K562 (cell line): ENCODE data around the gene IP6K1. TPM values are rescaled to one million over a fixed set of nuclear protein-coding genes. Genes with fewer than 3 reads are reported as not detected.

Source experiments
- ATAC-seq: fragments of 200-7000 bp; cut with Tn5 transposase; 3 replicates; pipeline ENCODE4 v1.9.1; 2020; ENCODE audit warnings: moderate library complexity
- BruUV-seq: library from RNA; stranded (reverse); fragments of 400-500 nt; replicated peaks from 2 replicates; lab custom pipeline; 2021; lab: Mats Ljungman, UMichigan
- CTCF ChIA-PET: fragments of 300-600 bp; formaldehyde crosslinking; extraction: SDS; loops from one replicate; lab custom pipeline; 2021; ENCODE audit warnings: low intra/inter-chr PET ratio; lab: Yijun Ruan, JAX
- POLR2A ChIA-PET: fragments of 300-600, 350-650 bp; sonication (Branson Sonifier 250); formaldehyde crosslinking; extraction: SDS; loops from one replicate; lab custom pipeline; 2021; ENCODE audit warnings: antibody characterized with exemption, inconsistent platforms; lab: Yijun Ruan, JAX
- DNase-seq, 4 experiments: peaks; one replicate each; pipeline versions ENCODE4 v3.0.0 to v3.0.0-alpha.2; 2011 to 2018; ENCODE audit warnings: low spot score in 3 of 4, mixed read lengths in 3 of 4; ENCODE audit errors: extremely low read depth in 1 of 4
- FAIRE-seq: peaks from 2 replicates; lab custom pipeline; 2011; peaks lifted over from hg19 to GRCh38; lab: Jason Lieb, UNC
- H2AFZ ChIP-seq: 2 replicates; pipeline ENCODE4 v1.6.0; 2011; ENCODE audit warnings: low read depth, low read length, control low read depth, inconsistent platforms
- H3K27ac ChIP-seq: fragments of 200-600 bp; 3 replicates; pipeline ENCODE4 v1.8.0; 2011; ENCODE audit warnings: low read depth, mild to moderate bottlenecking, control low read depth, inconsistent platforms, low read length, moderate library complexity, mixed read lengths; ENCODE audit errors: extremely low read depth
- H3K27me3 ChIP-seq, 2 experiments: fragments of 300-600 bp in 1 of 2; 2 replicates in 1 of 2; 3 replicates in 1 of 2; pipeline versions ENCODE4 v1.6.0 to v1.8.0; 2011; ENCODE audit warnings: inconsistent platforms in 2 of 2, low read length in 2 of 2, mild to moderate bottlenecking in 1 of 2, mixed read lengths in 1 of 2, moderate library complexity in 1 of 2; ENCODE audit not compliant: control insufficient read depth in 2 of 2, insufficient read depth in 2 of 2
- H3K36me3 ChIP-seq: fragments of 300-600 bp; 3 replicates; pipeline ENCODE4 v1.8.0; 2011; ENCODE audit warnings: mild to moderate bottlenecking, low read length, inconsistent platforms; ENCODE audit not compliant: control insufficient read depth, insufficient read depth
- H3K4me1 ChIP-seq, 2 experiments: fragments of 200-600 bp in 1 of 2; replicated peaks in 1 of 2; 2 replicates in 1 of 2; 3 replicates in 1 of 2; pipeline versions ENCODE4 v1.5.1 to v1.8.0; 2011; ENCODE audit warnings: inconsistent platforms in 2 of 2, low read length in 2 of 2, mild to moderate bottlenecking in 1 of 2, mixed read lengths in 1 of 2, moderate library complexity in 1 of 2; ENCODE audit not compliant: control insufficient read depth in 2 of 2, insufficient read depth in 2 of 2
- H3K4me2 ChIP-seq: 2 replicates; pipeline ENCODE4 v1.6.1; 2011; ENCODE audit warnings: low read length, control low read depth, inconsistent platforms, mixed read lengths; ENCODE audit not compliant: insufficient read depth
- H3K4me3 ChIP-seq: fragments of 200-600 bp; sonication (generic), shearing (Covaris generic); 2 replicates; pipeline ENCODE4 v1.5.1; 2016; ENCODE audit warnings: control low read depth, inconsistent platforms
- H3K79me2 ChIP-seq: fragments of 200-600 bp; 3 replicates; pipeline ENCODE4 v1.8.0; 2011; ENCODE audit warnings: low read length, inconsistent platforms; ENCODE audit not compliant: control insufficient read depth, insufficient read depth
- H3K9ac ChIP-seq, 2 experiments: 2 replicates each; pipeline versions ENCODE4 v1.6.0 to v1.6.1; 2011; ENCODE audit warnings: low read depth in 2 of 2, low read length in 2 of 2, control low read depth in 1 of 2, inconsistent platforms in 1 of 2, mild to moderate bottlenecking in 1 of 2, mixed read lengths in 1 of 2; ENCODE audit not compliant: insufficient read depth in 1 of 2
- H3K9me1 ChIP-seq: one replicate; pipeline ENCODE4 v1.6.0; 2011; ENCODE audit warnings: inconsistent platforms, mild to moderate bottlenecking, low read length, moderate library complexity; ENCODE audit not compliant: control insufficient read depth, insufficient read depth
- H3K9me3 ChIP-seq: replicated peaks from 2 replicates; pipeline ENCODE4 v1.5.1; 2011; ENCODE audit warnings: low read depth, low read length, inconsistent platforms; ENCODE audit not compliant: control insufficient read depth, insufficient read depth
- H4K20me1 ChIP-seq: replicated peaks from 2 replicates; pipeline ENCODE4 v1.6.1; 2011; ENCODE audit warnings: low read length, inconsistent platforms, mixed read lengths; ENCODE audit not compliant: control insufficient read depth, insufficient read depth
- CBFA2T2 ChIP-seq: fragments of 450-650 bp; conservative IDR thresholded peaks from 2 replicates; pipeline ENCODE4 v1.6.1; 2017; ENCODE audit warnings: mild to moderate bottlenecking
- CBX5 ChIP-seq: IDR thresholded peaks from 2 replicates; pipeline ENCODE4 v1.6.1; 2014; ENCODE audit warnings: low read depth, borderline replicate concordance
- HMGXB4 ChIP-seq: sonication (generic); formaldehyde crosslinking; IDR thresholded peaks from 2 replicates; pipeline ENCODE4 v1.8.1; 2023; ENCODE audit warnings: mild to moderate bottlenecking, missing genetic modification reagents
- HNRNPH1 ChIP-seq: fragments of 200-400 bp; formaldehyde crosslinking; optimal IDR thresholded peaks from 2 replicates; pipeline ENCODE3; 2017; ENCODE audit warnings: low read depth, mild to moderate bottlenecking, low read length, moderate library complexity
- LEF1 ChIP-seq: fragments of 450-650 bp; IDR thresholded peaks from 2 replicates; pipeline ENCODE4 v1.6.1; 2016; ENCODE audit warnings: mild to moderate bottlenecking
- MIER1 ChIP-seq: fragments of 450-650 bp; IDR thresholded peaks from 2 replicates; pipeline ENCODE4 v1.6.1; 2016; ENCODE audit warnings: antibody characterized with exemption, mild to moderate bottlenecking, low read depth
- POLR2G ChIP-seq: fragments of 200-400 bp; formaldehyde crosslinking; IDR thresholded peaks from 2 replicates; pipeline ENCODE4 v1.6.1; 2017; ENCODE audit warnings: low read depth, mild to moderate bottlenecking, antibody characterized with exemption, low read length, moderate library complexity
- SRSF7 ChIP-seq: fragments of 200-400 bp; formaldehyde crosslinking; optimal IDR thresholded peaks from 2 replicates; pipeline ENCODE3; 2017; ENCODE audit warnings: mild to moderate bottlenecking, low read depth, low read length
- XRCC3 ChIP-seq: fragments of 450-650 bp; IDR thresholded peaks from 2 replicates; pipeline ENCODE4 v1.6.1; 2017; ENCODE audit warnings: mild to moderate bottlenecking, moderate library complexity
- ZNF707 ChIP-seq: fragments of 250-450 bp; sonication (Bioruptor Pico); conservative IDR thresholded peaks from 2 replicates; pipeline ENCODE4 v1.8.0; 2022; ENCODE audit warnings: inconsistent platforms, mild to moderate bottlenecking, moderate library complexity
- WGBS: fragments of 100-300 bp; shearing (Covaris generic); methylation state at CpG from one replicate; pipeline ENCODE4 v1.1.6; 2016; ENCODE audit warnings: low coverage, mixed read lengths; ENCODE audit not compliant: insufficient coverage; ENCODE audit errors: missing lambda C conversion rate; 5-methylcytosine and 5-hydroxymethylcytosine counted together
- in situ Hi-C: fragments of 300-500 bp; cut with MboI; formaldehyde crosslinking; loops from 4 replicates; pipeline ENCODE4 v1.15.0; 2018; ENCODE audit warnings: inconsistent platforms, mixed read lengths
- intact Hi-C: fragments of 100-400 bp; cut with micrococcal nuclease; formaldehyde crosslinking; loops from 2 replicates; pipeline ENCODE4 v1.14.2; 2022
- polyA plus RNA-seq, 8 experiments: library from polyadenylated mRNA; depleted of rRNA in 4 of 8; stranded (reverse) in 5 of 8; unstranded in 3 of 8; fragments of >200 nt; fragmentation: Nextera tagmentation in 2 of 8; fragmentation: Illumina TruSeq in 1 of 8; extraction: Ambion mirVana in 2 of 8; extraction: Trizol in 1 of 8; gene quantifications; 2 replicates each; pipeline versions ENCODE4 v1.2.1 to v1.2.3, GENCODE V29; 2011 to 2014; ENCODE audit warnings: inconsistent platforms in 1 of 8, missing spikeins in 1 of 8
- total RNA-seq, 7 experiments: library from RNA; depleted of rRNA in 6 of 7; stranded (reverse); fragments of >200 nt in 6 of 7; fragmentation: Illumina TruSeq in 2 of 7; extraction: Trizol in 2 of 7; gene quantifications; 2 replicates each; pipeline versions ENCODE4 v1.2.1 to v1.2.3, GENCODE V29; 2011 to 2021; ENCODE audit warnings: low replicate concordance in 1 of 7
- TF ChIP-seq, protein P1 (sequence below), 2 experiments: IDR thresholded peaks; 2 replicates each; pipeline ENCODE4 v1.6.1; 2012; ENCODE audit warnings: improper control_type of control experiment in 2 of 2, low read depth in 2 of 2, low read length in 2 of 2, borderline replicate concordance in 1 of 2

The IP6K1 gene
- total and polyA plus RNA-seq, 9 of the 15 experiments (the other 6 are each of a cell fraction or from before 2014, with no cell fraction given): 0.46 to 29.2 (median 13.1) TPM

DNA sequence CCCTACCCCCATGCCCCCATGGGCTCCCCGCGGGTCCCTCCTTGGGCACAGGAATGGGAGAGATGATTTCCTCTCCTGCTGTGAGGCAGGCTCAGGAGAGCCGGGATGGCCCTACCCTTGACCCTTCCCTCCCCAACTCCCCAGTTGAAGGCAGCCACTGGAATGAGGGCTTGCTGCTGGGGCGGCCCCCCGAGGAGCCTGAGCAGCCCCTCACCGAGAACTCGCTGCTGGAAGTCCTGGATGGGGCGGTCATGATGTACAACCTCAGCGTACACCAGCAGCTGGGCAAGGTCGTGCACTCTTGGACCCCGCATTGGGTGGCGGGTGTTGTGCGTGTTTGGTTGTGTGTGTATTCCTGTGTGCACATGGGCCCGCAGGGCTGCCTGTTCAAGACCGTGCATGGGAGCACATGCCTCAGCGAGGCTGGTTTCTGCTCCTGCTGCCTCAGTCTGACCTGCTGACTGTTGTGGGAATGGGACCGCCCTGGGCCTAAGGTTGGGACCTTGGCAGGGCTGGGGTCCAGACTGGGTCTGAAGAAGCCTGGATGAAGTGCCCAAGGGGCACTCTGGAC, 80.9 kb downstream of the IP6K1 start (continued):
- TF ChIP-seq, protein P1, sequence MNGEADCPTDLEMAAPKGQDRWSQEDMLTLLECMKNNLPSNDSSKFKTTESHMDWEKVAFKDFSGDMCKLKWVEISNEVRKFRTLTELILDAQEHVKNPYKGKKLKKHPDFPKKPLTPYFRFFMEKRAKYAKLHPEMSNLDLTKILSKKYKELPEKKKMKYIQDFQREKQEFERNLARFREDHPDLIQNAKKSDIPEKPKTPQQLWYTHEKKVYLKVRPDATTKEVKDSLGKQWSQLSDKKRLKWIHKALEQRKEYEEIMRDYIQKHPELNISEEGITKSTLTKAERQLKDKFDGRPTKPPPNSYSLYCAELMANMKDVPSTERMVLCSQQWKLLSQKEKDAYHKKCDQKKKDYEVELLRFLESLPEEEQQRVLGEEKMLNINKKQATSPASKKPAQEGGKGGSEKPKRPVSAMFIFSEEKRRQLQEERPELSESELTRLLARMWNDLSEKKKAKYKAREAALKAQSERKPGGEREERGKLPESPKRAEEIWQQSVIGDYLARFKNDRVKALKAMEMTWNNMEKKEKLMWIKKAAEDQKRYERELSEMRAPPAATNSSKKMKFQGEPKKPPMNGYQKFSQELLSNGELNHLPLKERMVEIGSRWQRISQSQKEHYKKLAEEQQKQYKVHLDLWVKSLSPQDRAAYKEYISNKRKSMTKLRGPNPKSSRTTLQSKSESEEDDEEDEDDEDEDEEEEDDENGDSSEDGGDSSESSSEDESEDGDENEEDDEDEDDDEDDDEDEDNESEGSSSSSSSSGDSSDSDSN (IDR thresholded peaks at IDR 0.05; ENCODE audit: borderline replicate concordance in 1 of 2, low read depth in 2 of 2, low read length in 2 of 2): no peak
- TF ChIP-seq XRCC3: no peak
- TF ChIP-seq CBX5: no peak
- no peak for TF ChIP-seq ZNF707 (CRISPR knock-in tag)
- no peak for TF ChIP-seq CBFA2T2
- TF ChIP-seq SRSF7: no peak
- TF ChIP-seq HNRNPH1: no peak
- TF ChIP-seq LEF1: no peak
- no peak for TF ChIP-seq MIER1
- TF ChIP-seq, all 486 proteins: peak for 0

- CTCF ChIA-PET: interaction anchor here (0.5 kb wide), 1 partner anchor 253 kb away, joined by 3 read pairs; no protein-coding TSS in a partner anchor
- Histone ChIP-seq H3K27ac (no peak overlapping the region), H4K20me1 (no peaks in the 10 kb centered on the region), H3K9me1 (no peaks in the 10 kb centered on the region), H3K36me3 (peaks cover 74% of the 10 kb centered on the region; the same call in 2 of the 3 replicates), H3K4me2 (no peak overlapping the region), H3K27me3 (no peaks in the 10 kb centered on the region), H3K79me2 (no peaks in the 10 kb centered on the region), H3K4me3 (no peak overlapping the region), H3K9ac (no peak overlapping the region), H3K4me1 (peaks cover 0 to 6% of the 10 kb centered on the region in 2 experiments; a peak in 2 of 5 replicates)
- in situ Hi-C loops: loop anchor here (5.0 kb wide), 1 partner anchor 138 kb away; no protein-coding TSS in a partner anchor
- 100% methylated on average over 2 of the region's 8 CpGs for WGBS
- POLR2A ChIA-PET: no interaction called here
- ATAC-seq: no peak
- no peak for FAIRE-seq
- TF ChIP-seq HMGXB4 (no peak), POLR2G (peak; percentile 29; the same call in 1 of the 2 replicates)
- TF ChIP-seq, all 486 proteins: peak for 1
- Histone ChIP-seq H2AFZ (no peak overlapping the region), H3K9me3 (no peaks in the 10 kb centered on the region)
- intact Hi-C loops: loop anchor here (5.0 kb wide), 1 partner anchor 203 kb away; no protein-coding TSS in a partner anchor
- no peak for DNase-seq
- BruUV-seq: no TSS peak
Measured at GRCh38 chr3:49704629-49705028, 81.7 kb downstream of the IP6K1 start.
